ENCODE measurements around the gene PLA2G4D.

Gene PLA2G4D

DNA sequence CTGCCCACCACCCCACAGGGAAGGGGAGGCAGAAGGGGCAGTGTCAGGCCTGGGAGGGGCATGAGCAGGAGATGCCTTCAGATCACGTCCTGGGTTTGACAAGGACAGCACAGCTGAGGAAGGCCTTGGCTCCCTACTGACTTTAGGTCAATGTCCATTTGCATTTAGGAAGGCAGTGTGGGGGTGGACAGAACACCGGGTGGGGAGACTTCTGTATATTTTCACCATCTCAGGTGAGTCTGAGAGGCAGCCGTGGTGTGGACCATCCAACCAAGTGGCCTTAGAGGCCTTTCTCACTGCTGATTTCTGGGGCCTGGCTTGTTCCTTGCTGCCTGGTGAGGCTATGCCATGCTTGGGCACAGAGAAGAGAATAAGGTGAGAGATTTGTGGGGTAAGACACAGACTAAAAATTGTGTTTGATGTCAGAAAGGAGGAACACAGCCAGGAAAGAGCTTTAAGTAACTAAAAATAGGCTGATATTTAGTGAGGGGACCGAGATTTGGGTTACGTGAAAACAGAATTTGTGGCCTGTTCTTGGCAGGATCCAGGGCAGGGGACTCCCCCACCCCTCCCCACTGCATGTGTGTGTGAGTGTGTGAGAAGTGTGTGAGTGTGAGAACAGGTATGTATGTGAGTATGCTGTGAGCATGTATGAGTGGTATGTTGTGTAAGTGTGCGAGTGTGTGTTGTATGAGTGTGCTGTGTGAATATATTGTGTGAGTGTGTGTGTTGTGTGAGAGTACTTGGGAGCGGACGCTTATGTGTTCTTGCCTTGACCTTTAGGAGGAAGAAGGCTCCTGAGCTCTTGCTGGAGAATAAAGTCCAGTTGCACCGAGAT is 61.8 kb downstream of the PLA2G4D start:
- no peaks in the 10 kb centered on the region for H3K36me3 ChIP-seq (ENCODE audit: control insufficient read depth, low read length)
- no peak overlapping the region for H3K4me2 ChIP-seq (ENCODE audit: low read length)
- 0 out of 2 replicates have a peak, but pooled peaks cover 3% of the 10 kb centered on the region for H3K27me3 ChIP-seq (ENCODE audit: control insufficient read depth, low read length)
- no peak overlapping the region for H3K27ac ChIP-seq (ENCODE audit: low read depth, low read length)
- no peaks in the 10 kb centered on the region for H4K20me1 ChIP-seq (ENCODE audit: control insufficient read depth, insufficient read depth, low read depth, low read length)
- no peaks in the 10 kb centered on the region for H3K79me2 ChIP-seq (ENCODE audit: control insufficient read depth, low read length)
- H3K4me1 ChIP-seq (ENCODE audit: control insufficient read depth, low read length): peaks cover 27% of the 10 kb centered on the region
- peaks cover 5% of the 10 kb centered on the region for H3K9me3 ChIP-seq (ENCODE audit: control insufficient read depth, insufficient read depth, low read length)
- TF ChIP-seq, protein P1, sequence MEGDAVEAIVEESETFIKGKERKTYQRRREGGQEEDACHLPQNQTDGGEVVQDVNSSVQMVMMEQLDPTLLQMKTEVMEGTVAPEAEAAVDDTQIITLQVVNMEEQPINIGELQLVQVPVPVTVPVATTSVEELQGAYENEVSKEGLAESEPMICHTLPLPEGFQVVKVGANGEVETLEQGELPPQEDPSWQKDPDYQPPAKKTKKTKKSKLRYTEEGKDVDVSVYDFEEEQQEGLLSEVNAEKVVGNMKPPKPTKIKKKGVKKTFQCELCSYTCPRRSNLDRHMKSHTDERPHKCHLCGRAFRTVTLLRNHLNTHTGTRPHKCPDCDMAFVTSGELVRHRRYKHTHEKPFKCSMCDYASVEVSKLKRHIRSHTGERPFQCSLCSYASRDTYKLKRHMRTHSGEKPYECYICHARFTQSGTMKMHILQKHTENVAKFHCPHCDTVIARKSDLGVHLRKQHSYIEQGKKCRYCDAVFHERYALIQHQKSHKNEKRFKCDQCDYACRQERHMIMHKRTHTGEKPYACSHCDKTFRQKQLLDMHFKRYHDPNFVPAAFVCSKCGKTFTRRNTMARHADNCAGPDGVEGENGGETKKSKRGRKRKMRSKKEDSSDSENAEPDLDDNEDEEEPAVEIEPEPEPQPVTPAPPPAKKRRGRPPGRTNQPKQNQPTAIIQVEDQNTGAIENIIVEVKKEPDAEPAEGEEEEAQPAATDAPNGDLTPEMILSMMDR (IDR thresholded peaks at IDR 0.05; ENCODE audit: low read depth, low read length, poor library complexity, severe bottlenecking): no peak
- TF ChIP-seq EZH2phosphoT487 (IDR thresholded peaks at IDR 0.05; ENCODE audit: borderline replicate concordance, low read length): no peak
- no peaks in the 10 kb centered on the region for H3K9me2 ChIP-seq (replicated peaks; ENCODE audit: control insufficient read depth, low read length)
- H3K4me3 ChIP-seq (ENCODE audit: low read length): no peak overlapping the region
- no peaks in the 10 kb centered on the region for H3F3A ChIP-seq (ENCODE audit: control insufficient read depth, insufficient read depth)

- no peaks in the 10 kb centered on the region for H3K9me2 ChIP-seq (replicated peaks; ENCODE audit: control insufficient read depth, low read length)
- peaks cover 10% of the 10 kb centered on the region for H3K27me3 ChIP-seq (ENCODE audit: control insufficient read depth, low read length)
- H3K4me2 ChIP-seq (ENCODE audit: low read length): no peak overlapping the region
- no peak overlapping the region for H3K27ac ChIP-seq (ENCODE audit: low read depth, low read length)
- no peak overlapping the region for H3K4me3 ChIP-seq (ENCODE audit: low read length)
- no peaks in the 10 kb centered on the region for H3K79me2 ChIP-seq (ENCODE audit: control insufficient read depth, low read length)
- H4K20me1 ChIP-seq (ENCODE audit: control insufficient read depth, insufficient read depth, low read depth, low read length): no peaks in the 10 kb centered on the region
- H3K9me3 ChIP-seq (ENCODE audit: control insufficient read depth, insufficient read depth, low read length): peaks cover 5% of the 10 kb centered on the region
- TF ChIP-seq, protein P1 (IDR thresholded peaks at IDR 0.05; ENCODE audit: low read depth, low read length, poor library complexity, severe bottlenecking): no peak
- TF ChIP-seq EZH2phosphoT487 (IDR thresholded peaks at IDR 0.05; ENCODE audit: borderline replicate concordance, low read length): no peak
- no peaks in the 10 kb centered on the region for H3K36me3 ChIP-seq (ENCODE audit: control insufficient read depth, low read length)
- no peaks in the 10 kb centered on the region for H3F3A ChIP-seq (ENCODE audit: control insufficient read depth, insufficient read depth)
- H3K4me1 ChIP-seq (ENCODE audit: control insufficient read depth, low read length): peaks cover 26% of the 10 kb centered on the region
These were observed 63.0 kb downstream of the PLA2G4D start for GRCh38 chr15:42031198-42031915.

- H3K27ac ChIP-seq (ENCODE audit: low read depth, low read length): no peak overlapping the region
- no peaks in the 10 kb centered on the region for H4K20me1 ChIP-seq (ENCODE audit: control insufficient read depth, insufficient read depth, low read depth, low read length)
- H3K9me2 ChIP-seq (replicated peaks; ENCODE audit: control insufficient read depth, low read length): no peaks in the 10 kb centered on the region
- H3K36me3 ChIP-seq (ENCODE audit: control insufficient read depth, low read length): no peaks in the 10 kb centered on the region
- peaks cover 5% of the 10 kb centered on the region for H3K9me3 ChIP-seq (ENCODE audit: control insufficient read depth, insufficient read depth, low read length)
- TF ChIP-seq, protein P1 (IDR thresholded peaks at IDR 0.05; ENCODE audit: low read depth, low read length, poor library complexity, severe bottlenecking): no peak
- no peak for TF ChIP-seq EZH2phosphoT487 (IDR thresholded peaks at IDR 0.05; ENCODE audit: borderline replicate concordance, low read length)
- no peaks in the 10 kb centered on the region for H3K79me2 ChIP-seq (ENCODE audit: control insufficient read depth, low read length)
- H3F3A ChIP-seq (ENCODE audit: control insufficient read depth, insufficient read depth): no peaks in the 10 kb centered on the region
- no peak overlapping the region for H3K4me3 ChIP-seq (ENCODE audit: low read length)
- H3K4me2 ChIP-seq (ENCODE audit: low read length): no peak overlapping the region
- peaks cover 10% of the 10 kb centered on the region for H3K27me3 ChIP-seq (ENCODE audit: control insufficient read depth, low read length)
- H3K4me1 ChIP-seq (ENCODE audit: control insufficient read depth, low read length): no peaks in the 10 kb centered on the region
These were observed 66.8 kb downstream of the PLA2G4D start for GRCh38 chr15:42027521-42027920.
